GM19328 (cell line): Measurements from ENCODE around the gene GPAM.

Source experiments
- ATAC-seq: cut with Tn5 transposase; IDR thresholded peaks from one replicate; pipeline ENCODE4 v1.9.1; 2021; ENCODE audit warnings: mild to moderate bottlenecking, moderate library complexity; ENCODE audit not compliant: unreplicated experiment

The GPAM gene

GRCh38 chr10:112184379-112184778, 814 bp upstream of the GPAM start:
- no peak for ATAC-seq

- ATAC-seq, result no peak
Measured at GRCh38 chr10:112184052-112184371, 447 bp upstream of the GPAM start.

- no peak for ATAC-seq
Measured at GRCh38 chr10:112182784-112183328, 709 bp downstream of the GPAM start.

- ATAC-seq, result no peak
Measured at GRCh38 chr10:112177247-112177646, 6.3 kb downstream of the GPAM start.

- no peak for ATAC-seq
Measured at GRCh38 chr10:112176543-112176942, 7.0 kb downstream of the GPAM start.

- ATAC-seq, result no peak
Measured at GRCh38 chr10:112175409-112175808, 8.2 kb downstream of the GPAM start.

- no peak for ATAC-seq
Measured at GRCh38 chr10:112173206-112173605, 10.4 kb downstream of the GPAM start.

- no peak for ATAC-seq
Measured at GRCh38 chr10:112168733-112169132, 14.8 kb downstream of the GPAM start.

GRCh38 chr10:112166800-112167199, 16.8 kb downstream of the GPAM start:
- no peak for ATAC-seq

- no peak for ATAC-seq
Measured at GRCh38 chr10:112161757-112162518, 21.6 kb downstream of the GPAM start.

GRCh38 chr10:112160834-112161233, 22.7 kb downstream of the GPAM start:
- no peak for ATAC-seq

- no peak for ATAC-seq
Measured at GRCh38 chr10:112159469-112159868, 24.1 kb downstream of the GPAM start.

GRCh38 chr10:112151524-112152039, 32.0 kb downstream of the GPAM start:
- ATAC-seq, result no peak

- ATAC-seq, result no peak
Measured at GRCh38 chr10:112148331-112148730, 35.2 kb downstream of the GPAM start.

- ATAC-seq, result no peak
Measured at GRCh38 chr10:112146799-112147198, 36.8 kb downstream of the GPAM start.

GRCh38 chr10:112145263-112145662, 38.3 kb downstream of the GPAM start:
- no peak for ATAC-seq

GRCh38 chr10:112143420-112143819, 40.1 kb downstream of the GPAM start:
- ATAC-seq, result no peak

GRCh38 chr10:112141292-112141691, 42.3 kb downstream of the GPAM start:
- ATAC-seq, result no peak

- peak; percentile 99 for ATAC-seq
Measured at GRCh38 chr10:112140110-112140970, 43.2 kb downstream of the GPAM start.

- no peak for ATAC-seq
Measured at GRCh38 chr10:112139176-112139575, 44.4 kb downstream of the GPAM start.

- peak; percentile 37 for ATAC-seq
Measured at GRCh38 chr10:112137154-112137987, 46.2 kb downstream of the GPAM start.
